Tibial nerve (tissue), 4 donors: ENCODE measurements around the gene PRR14. TPM values are rescaled to one million over a fixed set of nuclear protein-coding genes. Genes with fewer than 3 reads are reported as not detected.
"Not testable (repeated sequence)": the region's sequence is repeated elsewhere in the genome, so short reads cannot be mapped to it uniquely, and the experiment has no call there.

Source experiments
- DNase-seq, 2 donors: peaks; one replicate each; pipeline ENCODE4 v3.0.0-alpha.2; 2019; ENCODE audit warnings: low spot score in 2 of 2
- H3K27ac ChIP-seq, 4 donors: fragments of 200-600 bp; sonication (generic) in 3 of 4; one replicate each; pipeline ENCODE4 v1.5.1; 2017 to 2019; ENCODE audit warnings: mild to moderate bottlenecking in 1 of 4
- H3K27me3 ChIP-seq, 2 donors: fragments of 200-600 bp; sonication (generic) in 1 of 2; one replicate each; pipeline versions ENCODE4 v1.5.1 to v1.6.0; 2017 to 2019
- H3K36me3 ChIP-seq, 3 donors: fragments of 200-600 bp; sonication (generic); one replicate each; pipeline ENCODE4 v1.5.1; 2018 to 2019
- H3K4me1 ChIP-seq, 4 donors: fragments of 200-600 bp; sonication (generic) in 3 of 4; one replicate each; pipeline ENCODE4 v1.5.1; 2017 to 2019
- H3K4me3 ChIP-seq, 4 donors: fragments of 200-600 bp; sonication (generic) in 3 of 4; one replicate each; pipeline ENCODE4 v1.5.1; 2017 to 2019; ENCODE audit warnings: mild to moderate bottlenecking in 1 of 4, moderate library complexity in 1 of 4
- H3K9me3 ChIP-seq, 4 donors: fragments of 200-600 bp; sonication (generic) in 3 of 4; one replicate each; pipeline ENCODE4 v1.5.1; 2017 to 2019
- EP300 ChIP-seq, 2 donors: sonication (generic); formaldehyde crosslinking; IDR thresholded peaks; one replicate each; pipeline ENCODE4 v1.6.1; 2017; ENCODE audit warnings: antibody characterized with exemption in 2 of 2, mild to moderate bottlenecking in 1 of 2
- POLR2A ChIP-seq, 2 donors: fragments of 450-650 bp; IDR thresholded peaks; one replicate each; pipeline ENCODE4 v1.6.1; 2017; ENCODE audit warnings: antibody characterized with exemption in 2 of 2, mild to moderate bottlenecking in 2 of 2, moderate library complexity in 2 of 2
- WGBS, 2 donors: methylation state at CpG; one replicate each; pipeline ENCODE4 v1.1.5; 2018; 5-methylcytosine and 5-hydroxymethylcytosine counted together
- total RNA-seq, 4 donors: library from RNA; depleted of rRNA; stranded (reverse); fragments of >200 nt; gene quantifications; one replicate each; pipeline ENCODE4 v1.1.0, GENCODE V29; 2016
- TF ChIP-seq, protein P1 (sequence below), 5 experiments: fragments of 200-600 bp in 3 of 5; fragments of 450-650 bp in 2 of 5; sonication (generic) in 3 of 5; IDR thresholded peaks; one replicate each; pipeline ENCODE4 v1.5.1; 2016 to 2019; ENCODE audit warnings: antibody characterized with exemption in 5 of 5, mild to moderate bottlenecking in 3 of 5, moderate library complexity in 2 of 5

Gene PRR14
- total RNA-seq, 4 donors from 2014 or later, result 37.4 to 43.7 (median 40.1) TPM

DNA sequence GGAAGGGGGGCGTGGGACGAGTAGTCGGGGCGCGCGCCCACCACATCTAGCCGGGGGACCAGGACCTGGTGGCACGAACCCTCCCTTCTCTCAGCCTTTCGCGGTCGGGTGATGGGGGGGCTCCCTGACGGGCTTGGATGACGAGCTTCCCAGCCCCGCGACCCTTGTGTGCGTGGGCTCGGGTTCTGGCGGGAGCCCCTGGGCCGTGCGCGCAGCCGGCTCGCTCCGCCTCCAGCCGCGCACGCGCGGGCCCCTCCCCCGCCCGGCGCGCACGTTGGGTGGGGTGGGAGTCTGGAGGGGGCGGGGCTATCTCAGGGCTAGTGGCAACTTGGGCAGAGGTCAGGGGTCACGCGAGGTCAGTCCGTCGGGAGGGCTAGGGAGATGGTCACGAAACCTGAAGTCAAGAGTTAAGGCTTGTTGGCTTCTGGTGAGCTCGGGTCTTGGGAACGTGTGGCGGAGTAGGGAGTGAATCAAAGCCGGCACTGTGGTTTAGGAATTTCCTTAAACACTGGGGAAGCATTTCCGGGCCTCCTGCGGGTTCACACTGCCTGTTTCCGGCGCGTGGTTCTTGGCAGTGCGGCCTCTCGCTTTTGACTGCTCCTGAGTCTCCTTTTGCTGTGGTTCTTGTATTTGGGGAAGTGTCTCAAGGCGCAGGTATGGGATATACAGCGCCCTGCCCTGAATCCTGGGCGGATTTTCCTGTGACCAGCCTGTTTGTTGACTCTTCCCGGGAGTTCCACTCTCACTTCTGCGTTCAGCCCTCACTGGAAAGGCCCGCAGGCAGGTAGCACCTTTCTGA lies 48.3 kb downstream of the PRR14 start, which contains the start of gene SRCAP:
Gene SRCAP (plus strand): TSS at position 356 of the 799 bp plus-strand sequence. CDS start 1,654 bp downstream, outside the sequence.
- Histone ChIP-seq H3K4me3 (peak within 1 kb of the TSS; percentile 69 to 98 (median 86)), H3K36me3 (peaks cover 7 to 42% (median 7%) of the 10 kb centered on the region in 3 donors), H3K27me3 (no peaks in the 10 kb centered on the region), H3K9me3 (no peaks in the 10 kb centered on the region), H3K4me1 (peaks cover 7 to 32% (median 19%) of the 10 kb centered on the region in 4 donors), H3K27ac (peak within 1 kb of the TSS; percentile 99 to 100 (median 99))
- TF ChIP-seq, protein P1, sequence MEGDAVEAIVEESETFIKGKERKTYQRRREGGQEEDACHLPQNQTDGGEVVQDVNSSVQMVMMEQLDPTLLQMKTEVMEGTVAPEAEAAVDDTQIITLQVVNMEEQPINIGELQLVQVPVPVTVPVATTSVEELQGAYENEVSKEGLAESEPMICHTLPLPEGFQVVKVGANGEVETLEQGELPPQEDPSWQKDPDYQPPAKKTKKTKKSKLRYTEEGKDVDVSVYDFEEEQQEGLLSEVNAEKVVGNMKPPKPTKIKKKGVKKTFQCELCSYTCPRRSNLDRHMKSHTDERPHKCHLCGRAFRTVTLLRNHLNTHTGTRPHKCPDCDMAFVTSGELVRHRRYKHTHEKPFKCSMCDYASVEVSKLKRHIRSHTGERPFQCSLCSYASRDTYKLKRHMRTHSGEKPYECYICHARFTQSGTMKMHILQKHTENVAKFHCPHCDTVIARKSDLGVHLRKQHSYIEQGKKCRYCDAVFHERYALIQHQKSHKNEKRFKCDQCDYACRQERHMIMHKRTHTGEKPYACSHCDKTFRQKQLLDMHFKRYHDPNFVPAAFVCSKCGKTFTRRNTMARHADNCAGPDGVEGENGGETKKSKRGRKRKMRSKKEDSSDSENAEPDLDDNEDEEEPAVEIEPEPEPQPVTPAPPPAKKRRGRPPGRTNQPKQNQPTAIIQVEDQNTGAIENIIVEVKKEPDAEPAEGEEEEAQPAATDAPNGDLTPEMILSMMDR (IDR thresholded peaks at IDR 0.05), result no peak
- TF ChIP-seq EP300 (IDR thresholded peaks at IDR 0.05), result peak in 1 of 2 donors; percentile 73
- TF ChIP-seq POLR2A (IDR thresholded peaks at IDR 0.05), result peak; percentile 13 to 78
- DNase-seq, result peak; percentile 86 to 90
- WGBS, 2 donors, result 2 to 3% methylated on average over 21 to 39 of the region's 57 CpGs

DNA sequence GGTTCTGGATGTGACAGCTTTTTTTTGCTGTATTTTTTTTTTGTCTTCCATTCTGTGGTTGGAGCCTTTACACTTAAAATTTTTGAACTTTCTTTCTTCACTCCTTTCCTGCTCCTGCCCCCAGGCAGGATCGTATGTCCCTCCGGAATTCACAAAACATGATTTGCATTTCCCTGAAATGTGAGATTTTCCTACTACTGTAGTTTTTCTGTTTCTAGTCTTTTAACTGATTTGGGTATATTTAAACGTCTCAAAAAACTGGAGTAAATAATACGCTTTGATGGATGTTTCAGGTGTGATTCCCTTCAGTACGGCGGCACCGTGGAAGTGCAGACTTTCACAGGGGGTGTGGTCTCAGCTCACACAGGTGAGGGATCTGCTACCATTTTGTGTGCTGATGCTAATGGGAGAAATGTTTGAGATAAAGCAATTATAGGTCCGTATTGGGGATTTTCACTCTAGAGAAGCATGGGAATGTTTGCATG lies 48.9 kb downstream of the PRR14 start:
- H3K9me3 ChIP-seq, result no peaks in the 10 kb centered on the region
- H3K4me1 ChIP-seq, result peaks cover 7 to 31% (median 19%) of the 10 kb centered on the region in 4 donors
- TF ChIP-seq, protein P1 (IDR thresholded peaks at IDR 0.05), result no peak
- TF ChIP-seq POLR2A (IDR thresholded peaks at IDR 0.05) (no peak), EP300 (IDR thresholded peaks at IDR 0.05) (no peak)
- H3K4me3 ChIP-seq, result peak overlapping the region; percentile 69 to 98 (median 86)
- 46% methylated on average over 8 of the region's 8 CpGs for WGBS, 2 donors
- no peak for DNase-seq
- H3K36me3 ChIP-seq, result peaks cover 8 to 49% (median 14%) of the 10 kb centered on the region in 3 donors
- H3K27ac ChIP-seq, result peak overlapping the region; percentile 99 to 100 (median 99)
- H3K27me3 ChIP-seq, result no peaks in the 10 kb centered on the region

DNA sequence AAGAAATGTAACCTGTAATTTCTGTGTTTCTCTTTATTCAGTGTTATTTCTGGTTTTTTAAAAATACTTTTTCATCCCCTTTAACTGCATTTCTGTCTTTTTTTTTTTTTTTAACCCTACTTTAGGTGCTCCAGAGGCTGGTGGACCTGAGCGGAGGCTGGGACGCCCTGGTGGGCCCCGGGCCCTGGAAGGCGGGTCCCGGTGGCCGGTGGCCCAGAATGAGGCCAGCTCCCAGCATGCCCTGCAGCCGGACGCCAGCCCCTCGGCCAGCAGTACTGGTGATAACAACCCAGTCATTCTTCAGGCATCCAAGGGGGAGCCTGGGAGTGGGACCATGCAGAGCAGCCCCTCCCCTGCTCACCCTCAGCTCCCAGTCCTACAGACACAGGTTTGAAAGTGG lies 49.7 kb downstream of the PRR14 start:
- TF ChIP-seq, protein P1 (IDR thresholded peaks at IDR 0.05), result no peak
- TF ChIP-seq POLR2A (IDR thresholded peaks at IDR 0.05) (no peak), EP300 (IDR thresholded peaks at IDR 0.05) (no peak)
- Histone ChIP-seq H3K27me3 (no peaks in the 10 kb centered on the region), H3K4me1 (peaks cover 7 to 31% (median 19%) of the 10 kb centered on the region in 4 donors), H3K36me3 (peaks cover 8 to 57% (median 22%) of the 10 kb centered on the region in 3 donors), H3K4me3 (no peak overlapping the region), H3K27ac (no peak overlapping the region), H3K9me3 (no peaks in the 10 kb centered on the region)
- WGBS, 2 donors, result 21 to 49% methylated on average over 9 of the region's 9 CpGs
- no peak for DNase-seq

DNA sequence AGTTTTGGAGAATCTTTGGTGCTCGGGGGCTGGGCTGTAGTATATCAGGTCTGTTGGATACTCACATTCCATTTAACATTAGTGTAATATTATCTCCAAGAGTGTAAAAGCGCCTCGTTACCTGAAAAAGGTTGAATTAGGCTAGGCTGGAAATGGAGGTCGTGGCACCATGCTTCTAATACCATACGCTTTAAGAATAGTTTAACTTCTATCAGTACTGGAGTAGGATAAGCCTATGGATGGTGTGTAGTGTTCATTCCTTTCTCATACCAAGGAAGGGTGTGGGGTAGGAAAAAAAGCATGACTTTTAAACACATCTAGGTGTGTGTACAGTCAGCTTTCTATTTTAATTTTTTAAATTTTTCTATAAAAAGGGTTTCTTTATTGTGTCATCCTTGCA lies 50.2 kb downstream of the PRR14 start:
- Histone ChIP-seq H3K4me1 (peaks cover 7 to 31% (median 19%) of the 10 kb centered on the region in 4 donors), H3K4me3 (no peak overlapping the region), H3K36me3 (peaks cover 8 to 62% (median 27%) of the 10 kb centered on the region in 3 donors), H3K27ac (no peak overlapping the region), H3K9me3 (no peaks in the 10 kb centered on the region), H3K27me3 (no peaks in the 10 kb centered on the region)
- DNase-seq, result no peak
- TF ChIP-seq POLR2A (IDR thresholded peaks at IDR 0.05), result no peak
- TF ChIP-seq, protein P1 (IDR thresholded peaks at IDR 0.05), result no peak
- no peak for TF ChIP-seq EP300 (IDR thresholded peaks at IDR 0.05)
- 79 to 85% methylated on average over 5 of the region's 5 CpGs for WGBS, 2 donors

DNA sequence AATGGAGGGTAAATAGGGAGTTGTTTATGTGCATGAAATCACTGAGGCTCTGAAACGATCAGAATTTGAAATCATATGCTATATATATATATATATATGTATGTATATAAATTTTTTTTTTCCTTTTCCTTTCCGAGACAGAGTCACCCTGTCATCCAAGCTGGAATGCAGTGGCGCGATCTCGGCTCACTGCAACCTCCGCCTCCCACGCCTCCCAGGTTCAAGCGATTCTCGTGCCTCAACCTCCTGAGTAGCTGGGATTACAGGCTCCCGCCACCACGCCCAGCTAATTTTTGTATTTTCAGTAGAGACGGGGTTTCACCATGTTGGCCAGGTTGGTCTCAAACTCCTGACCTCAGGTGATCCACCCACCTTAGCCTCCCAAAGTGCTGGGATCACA lies 52.3 kb downstream of the PRR14 start:
- H3K36me3 ChIP-seq, result peaks cover 11 to 83% (median 46%) of the 10 kb centered on the region in 3 donors
- 90% methylated on average over 12 of the region's 12 CpGs for WGBS, 2 donors

More for the DNA sequence above, 52.3 kb downstream of the PRR14 start:
- H3K27ac ChIP-seq, H3K4me3 ChIP-seq, H3K9me3 ChIP-seq, DNase-seq, H3K27me3 ChIP-seq: not testable (repeated sequence)
- H3K4me1 ChIP-seq, result peaks cover 7 to 23% (median 15%) of the 10 kb centered on the region in 4 donors
